ENCODE data around the gene ARTN. TPM values are rescaled to one million over a fixed set of nuclear protein-coding genes. Genes with fewer than 3 reads are reported as not detected.

The ARTN gene
- total RNA-seq, 1 experiment from 2014 or later, result not detected

DNA sequence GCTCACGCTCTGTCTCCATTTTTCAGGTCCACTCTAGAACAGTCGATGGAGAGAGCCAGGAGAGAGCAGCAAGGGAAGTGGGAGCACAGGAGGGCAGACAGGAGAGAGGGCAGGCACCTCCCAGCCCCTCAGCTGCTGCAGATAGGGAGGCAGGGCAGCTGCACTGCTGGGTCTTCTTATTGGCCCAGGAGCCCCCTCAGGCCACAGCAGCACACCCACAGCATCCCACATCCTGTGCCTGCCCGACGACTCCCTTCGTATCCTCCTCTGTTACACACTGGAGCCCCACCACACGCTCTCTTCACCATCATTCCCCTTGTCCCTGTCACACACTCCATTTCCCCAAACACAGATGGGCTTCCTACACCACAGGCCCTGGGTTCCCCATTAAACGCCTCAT lies 13.7 kb upstream of the ARTN start:
- no peak for DNase-seq (ENCODE audit: low spot score)
- in situ Hi-C loops (cut with HindIII; ENCODE audit: low sequenced_read_pairs), result no loop called here

- no peak for DNase-seq (ENCODE audit: low spot score)
- in situ Hi-C loops (cut with HindIII; ENCODE audit: low sequenced_read_pairs), result no loop called here
Observed at GRCh38 chr1:43921022-43921421, 12.6 kb upstream of the ARTN start.

DNA sequence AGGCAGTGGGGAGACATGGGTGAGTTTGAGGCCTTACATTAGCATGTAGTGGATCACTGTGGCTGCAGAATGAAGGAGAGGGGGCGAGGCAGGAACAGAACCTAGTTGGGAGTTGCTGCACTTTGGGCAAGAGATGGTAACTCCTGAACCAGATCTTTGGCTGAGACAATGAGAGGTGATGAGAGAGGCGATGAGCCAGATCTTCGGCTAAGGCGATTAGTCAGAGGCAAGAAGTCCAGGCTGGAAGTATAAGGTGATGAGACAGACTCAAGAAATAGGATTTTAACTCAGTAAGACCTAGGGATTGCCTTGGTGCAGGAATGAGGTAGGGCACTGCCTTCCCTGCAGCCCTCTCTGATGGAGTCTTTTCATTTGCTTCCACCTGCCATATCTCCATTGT lies 9.1 kb upstream of the ARTN start:
- in situ Hi-C loops (cut with HindIII; ENCODE audit: low sequenced_read_pairs), result no loop called here
- DNase-seq (ENCODE audit: low spot score), result no peak

DNA sequence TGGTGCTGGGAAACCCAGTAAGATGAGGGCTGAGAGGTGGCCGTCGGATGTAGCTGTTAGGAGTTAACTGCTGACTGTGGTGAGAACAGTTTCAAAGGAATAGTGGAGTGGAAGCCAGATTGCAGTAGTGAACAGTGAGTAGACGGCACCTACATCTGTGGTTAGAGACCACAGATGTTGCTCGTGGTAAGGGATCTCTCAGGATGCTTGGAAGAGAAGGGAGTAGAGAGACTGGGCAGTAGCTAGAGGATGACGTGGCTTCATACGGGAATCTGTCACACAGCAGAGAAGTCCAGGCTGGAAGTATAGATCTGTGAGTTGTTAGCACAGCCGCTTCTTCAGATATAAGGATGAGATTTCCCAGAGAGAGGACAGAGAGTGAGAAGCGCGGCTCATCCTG lies 7.8 kb upstream of the ARTN start:
- DNase-seq (ENCODE audit: low spot score), result no peak
- in situ Hi-C loops (cut with HindIII; ENCODE audit: low sequenced_read_pairs), result no loop called here

DNA sequence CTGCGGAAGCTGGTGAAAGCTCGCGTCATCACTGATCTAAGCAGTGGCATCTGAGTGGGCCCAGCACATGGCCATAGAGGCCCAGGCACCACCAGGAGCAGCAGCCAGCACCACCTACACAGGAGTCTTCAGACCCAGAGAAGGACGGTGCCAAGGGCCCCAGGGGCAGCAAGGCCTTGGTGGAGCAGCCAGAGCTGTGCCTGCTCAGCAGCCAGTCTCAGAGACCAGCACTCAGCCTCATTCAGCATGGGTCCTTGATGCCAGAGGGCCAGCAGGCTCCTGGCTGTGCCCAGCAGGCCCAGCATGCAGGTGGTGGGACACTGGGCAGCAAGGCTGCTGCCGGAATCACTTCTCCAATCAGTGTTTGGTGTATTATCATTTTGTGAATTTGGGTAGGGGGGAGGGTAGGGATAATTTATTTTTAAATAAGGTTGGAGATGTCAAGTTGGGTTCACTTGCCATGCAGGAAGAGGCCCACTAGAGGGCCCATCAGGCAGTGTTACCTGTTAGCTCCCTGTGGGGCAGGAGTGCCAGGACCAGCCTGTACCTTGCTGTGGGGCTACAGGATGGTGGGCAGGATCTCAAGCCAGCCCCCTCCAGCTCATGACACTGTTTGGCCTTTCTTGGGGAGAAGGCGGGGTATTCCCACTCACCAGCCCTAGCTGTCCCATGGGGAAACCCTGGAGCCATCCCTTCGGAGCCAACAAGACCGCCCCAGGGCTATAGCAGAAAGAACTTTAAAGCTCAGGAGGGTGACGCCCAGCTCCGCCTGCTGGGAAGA lies 3.2 kb upstream of the ARTN start:
- DNase-seq (ENCODE audit: low spot score), result peak; percentile 33
- in situ Hi-C loops (cut with HindIII; ENCODE audit: low sequenced_read_pairs), result no loop called here

DNA sequence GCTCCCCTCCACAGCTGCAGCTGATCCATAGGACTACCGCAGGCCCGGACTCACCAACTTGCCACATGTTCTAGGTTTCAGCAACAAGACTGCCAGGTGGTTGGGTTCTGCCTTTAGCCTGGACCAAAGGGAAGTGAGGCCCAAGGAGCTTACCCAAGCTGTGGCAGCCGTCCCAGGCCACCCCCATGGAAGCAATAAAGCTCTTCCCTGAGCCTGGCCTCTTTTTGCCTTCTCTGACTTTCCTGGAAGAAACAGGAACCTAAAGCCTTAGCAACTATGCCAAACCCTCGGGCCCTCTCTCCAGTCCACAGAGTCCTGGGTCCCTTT lies 2.7 kb upstream of the ARTN start:
- no peak for DNase-seq (ENCODE audit: low spot score)
- in situ Hi-C loops (cut with HindIII; ENCODE audit: low sequenced_read_pairs), result no loop called here

DNA sequence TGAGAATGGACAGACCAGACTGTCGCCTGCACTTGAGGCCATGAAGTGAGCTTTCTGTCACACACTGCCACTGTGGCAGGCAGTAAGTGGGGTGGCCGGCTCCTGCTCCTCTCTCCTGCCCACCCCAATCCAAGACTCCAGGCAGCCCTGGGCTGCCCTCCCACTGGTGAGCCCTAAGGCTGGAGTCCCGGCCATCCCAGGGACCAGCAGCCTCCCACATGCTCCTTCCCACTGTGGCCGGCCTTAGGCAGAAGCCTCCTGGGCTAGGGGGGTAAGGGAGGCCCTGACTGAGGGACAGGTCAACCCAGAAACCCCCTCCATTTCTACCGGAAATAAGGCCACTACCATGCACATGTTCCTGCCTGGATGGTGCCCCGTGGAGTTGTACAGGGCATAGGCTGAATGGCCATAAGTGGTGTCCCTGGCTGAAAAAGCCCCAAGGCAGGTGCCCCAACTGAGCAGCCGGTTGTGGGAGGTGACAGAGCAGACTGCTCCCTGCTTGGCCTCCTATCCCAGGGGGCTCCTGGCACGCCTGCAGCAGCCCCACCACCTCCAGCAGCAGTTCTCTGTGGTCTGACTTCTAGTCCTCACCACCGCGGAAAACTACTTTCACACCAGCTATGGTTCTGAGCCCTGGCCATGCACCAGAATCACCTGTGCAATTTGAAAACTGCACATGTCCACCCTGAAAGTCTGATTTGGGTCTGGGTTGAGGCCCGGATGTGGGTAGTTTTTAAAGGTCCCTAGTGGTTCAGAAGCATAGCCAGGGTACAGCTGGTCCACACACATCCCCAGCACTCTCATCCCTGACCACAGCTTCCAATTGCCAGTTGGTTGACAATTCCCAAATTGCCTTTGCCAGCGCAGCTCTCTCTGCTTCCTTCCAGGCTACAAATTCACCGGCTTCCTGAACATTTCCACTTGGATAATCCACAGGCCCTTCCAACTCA lies 1.6 kb upstream of the ARTN start:
- DNase-seq (ENCODE audit: low spot score), result no peak
- in situ Hi-C loops (cut with HindIII; ENCODE audit: low sequenced_read_pairs), result no loop called here

GRCh38 chr1:43932786-43933385 lies 715 bp upstream of the ARTN start:
- no peak for DNase-seq (ENCODE audit: low spot score)
- in situ Hi-C loops (cut with HindIII; ENCODE audit: low sequenced_read_pairs), result no loop called here

DNA sequence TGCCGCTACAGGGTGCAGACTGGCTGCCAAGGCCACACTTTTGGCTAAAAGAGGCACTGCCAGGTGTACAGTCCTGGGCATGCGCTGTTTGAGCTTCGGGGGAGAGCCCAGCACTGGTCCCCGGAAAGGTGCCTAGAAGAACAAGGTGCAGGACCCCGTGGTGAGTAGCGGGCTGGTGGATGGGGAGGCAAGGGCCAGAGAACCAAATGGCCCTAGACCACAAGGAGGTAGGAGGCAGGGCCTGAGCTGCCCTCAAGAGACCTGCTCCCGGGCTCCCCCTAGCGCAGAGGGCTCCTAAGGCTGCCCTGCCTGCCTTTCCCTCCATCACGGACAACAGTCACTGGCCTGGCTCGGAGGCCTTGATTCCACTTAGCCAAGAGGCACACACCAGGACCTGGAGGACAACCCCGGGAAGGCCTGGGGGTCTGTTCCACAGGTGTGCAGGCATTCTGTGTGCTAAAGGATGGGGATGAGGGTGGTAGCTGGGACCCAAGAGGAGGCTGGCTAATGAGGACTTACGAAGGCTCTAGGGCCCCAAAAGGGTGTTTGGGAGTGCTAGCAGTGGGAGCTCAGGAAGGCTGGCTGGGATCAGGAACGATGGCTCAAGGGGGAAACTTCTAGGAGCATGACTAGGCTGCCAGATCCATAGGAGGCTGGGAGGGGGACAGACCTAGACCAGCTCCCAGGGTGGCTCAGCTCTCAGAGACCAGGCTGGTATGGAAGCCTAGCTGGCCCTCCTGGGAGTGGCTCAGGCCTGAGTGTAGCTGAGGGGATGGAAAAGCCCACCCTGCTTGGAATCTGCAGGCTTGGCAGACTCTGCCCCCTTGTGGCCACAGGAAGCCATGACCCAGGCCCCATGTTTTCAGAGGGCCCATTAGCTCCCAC lies 742 bp downstream of the ARTN start:
- DNase-seq (ENCODE audit: low spot score), result peak; percentile 62
- in situ Hi-C loops (cut with HindIII; ENCODE audit: low sequenced_read_pairs), result no loop called here

DNA sequence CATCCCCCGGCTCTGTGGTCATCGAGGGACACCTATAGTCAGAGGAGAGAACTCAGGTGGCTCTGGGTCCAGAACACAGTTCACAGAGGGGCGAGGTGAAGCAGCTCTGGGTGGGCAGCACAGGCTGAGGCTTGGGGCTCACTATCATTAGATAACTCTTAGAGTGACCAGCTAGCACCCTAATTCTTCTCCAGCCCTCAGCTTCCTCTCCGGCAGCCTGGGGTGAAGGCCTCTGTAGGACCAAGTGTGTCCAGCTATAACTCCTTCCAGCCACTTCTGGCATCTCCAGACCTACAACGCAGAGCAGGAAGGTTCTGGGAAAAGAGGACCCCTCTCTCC lies 1.4 kb downstream of the ARTN start:
- DNase-seq (ENCODE audit: low spot score), result no peak
- in situ Hi-C loops (cut with HindIII; ENCODE audit: low sequenced_read_pairs), result no loop called here

GRCh38 chr1:43935711-43936427 lies 2.3 kb downstream of the ARTN start:
- in situ Hi-C loops (cut with HindIII; ENCODE audit: low sequenced_read_pairs), result no loop called here
- DNase-seq (ENCODE audit: low spot score), result no peak

DNA sequence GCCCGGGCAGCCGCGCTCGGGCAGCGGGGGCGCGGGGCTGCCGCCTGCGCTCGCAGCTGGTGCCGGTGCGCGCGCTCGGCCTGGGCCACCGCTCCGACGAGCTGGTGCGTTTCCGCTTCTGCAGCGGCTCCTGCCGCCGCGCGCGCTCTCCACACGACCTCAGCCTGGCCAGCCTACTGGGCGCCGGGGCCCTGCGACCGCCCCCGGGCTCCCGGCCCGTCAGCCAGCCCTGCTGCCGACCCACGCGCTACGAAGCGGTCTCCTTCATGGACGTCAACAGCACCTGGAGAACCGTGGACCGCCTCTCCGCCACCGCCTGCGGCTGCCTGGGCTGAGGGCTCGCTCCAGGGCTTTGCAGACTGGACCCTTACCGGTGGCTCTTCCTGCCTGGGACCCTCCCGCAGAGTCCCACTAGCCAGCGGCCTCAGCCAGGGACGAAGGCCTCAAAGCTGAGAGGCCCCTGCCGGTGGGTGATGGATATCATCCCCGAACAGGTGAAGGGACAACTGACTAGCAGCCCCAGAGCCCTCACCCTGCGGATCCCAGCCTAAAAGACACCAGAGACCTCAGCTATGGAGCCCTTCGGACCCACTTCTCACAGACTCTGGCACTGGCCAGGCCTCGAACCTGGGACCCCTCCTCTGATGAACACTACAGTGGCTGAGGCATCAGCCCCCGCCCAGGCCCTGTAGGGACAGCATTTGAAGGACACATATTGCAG lies 3.0 kb downstream of the ARTN start:
- in situ Hi-C loops (cut with HindIII; ENCODE audit: low sequenced_read_pairs), result no loop called here
- DNase-seq (ENCODE audit: low spot score), result peak; percentile 43

DNA sequence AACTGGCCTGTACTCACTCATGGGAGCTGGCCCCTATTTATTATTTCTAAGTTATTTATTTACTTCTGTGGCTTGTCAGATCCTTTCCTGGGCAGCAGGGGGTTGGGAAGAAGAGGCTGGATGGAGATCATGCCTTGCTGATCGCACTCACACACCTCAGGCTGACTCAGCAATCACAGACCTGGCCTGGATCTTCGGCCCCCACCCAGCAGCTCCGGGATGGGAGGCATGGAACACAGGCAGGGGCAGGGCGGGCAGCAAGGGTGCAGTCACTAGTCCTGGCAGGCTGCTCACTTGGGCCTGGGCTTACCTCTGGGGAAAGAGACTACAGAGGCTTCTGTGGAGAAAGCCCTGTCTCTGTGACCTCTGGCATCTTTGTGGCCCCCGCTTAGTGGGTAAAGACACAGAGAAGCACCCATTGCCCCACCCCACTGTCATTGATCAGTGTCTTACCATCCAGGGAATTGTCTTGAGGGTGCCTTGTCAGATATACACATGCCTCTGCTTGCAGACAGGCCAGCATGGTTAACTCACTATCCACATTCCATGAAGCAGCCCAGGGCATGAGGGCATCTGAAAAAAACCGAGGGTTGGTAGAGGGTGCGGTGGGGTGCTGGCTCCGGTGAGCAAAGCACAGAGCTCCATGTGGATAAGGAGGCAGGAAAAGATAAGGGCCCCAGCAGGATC lies 3.7 kb downstream of the ARTN start:
- DNase-seq (ENCODE audit: low spot score), result no peak
- in situ Hi-C loops (cut with HindIII; ENCODE audit: low sequenced_read_pairs), result no loop called here

- in situ Hi-C loops (cut with HindIII; ENCODE audit: low sequenced_read_pairs), result no loop called here
- peak; percentile 65 for DNase-seq (ENCODE audit: low spot score)
Observed at GRCh38 chr1:43938383-43938782, 4.8 kb downstream of the ARTN start.

GRCh38 chr1:43938892-43939587 lies 5.4 kb downstream of the ARTN start:
- in situ Hi-C loops (cut with HindIII; ENCODE audit: low sequenced_read_pairs), result no loop called here

GRCh38 chr1:43942411-43942810 lies 8.8 kb downstream of the ARTN start:
- no peak for DNase-seq (ENCODE audit: low spot score)
- in situ Hi-C loops (cut with HindIII; ENCODE audit: low sequenced_read_pairs), result no loop called here

More at GRCh38 chr1:43938892-43939587, 5.4 kb downstream of the ARTN start:
- peak; percentile 93 for DNase-seq (ENCODE audit: low spot score)

DNA sequence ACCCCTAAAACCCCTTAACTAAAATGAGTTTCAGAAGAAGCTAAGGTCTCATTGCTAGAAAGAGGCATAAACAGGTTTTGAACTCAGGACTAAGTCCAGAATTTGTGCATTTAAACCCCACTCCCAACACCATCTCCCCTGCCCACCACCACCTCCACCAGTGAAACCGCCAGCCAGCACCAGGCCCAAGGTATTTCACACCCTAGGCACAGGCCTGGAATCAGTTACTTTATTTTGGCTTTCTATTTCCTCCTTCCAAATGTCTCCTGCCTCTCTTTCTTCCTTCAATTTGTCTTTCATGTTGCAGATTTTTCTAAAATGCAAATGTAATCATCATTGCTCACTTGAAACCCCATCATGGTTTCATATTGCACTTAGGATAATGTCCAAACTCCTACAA lies 11.3 kb downstream of the ARTN start:
- in situ Hi-C loops (cut with HindIII; ENCODE audit: low sequenced_read_pairs), result no loop called here
- DNase-seq (ENCODE audit: low spot score), result no peak
